Transverse colon (tissue), 4 donors: ENCODE measurements around the gene FBXO34.

Source experiments
- CTCF ChIP-seq, 5 experiments: fragments of 200-600 bp in 3 of 5; fragments of 450-650 bp in 2 of 5; sonication (generic) in 3 of 5; IDR thresholded peaks; 1 replicate in 2 of 5; 2 replicates in 3 of 5; pipeline ENCODE4 v1.5.1; 2016 to 2017; ENCODE audit warnings: antibody characterized with exemption in 5 of 5, inconsistent platforms in 3 of 5, mild to moderate bottlenecking in 2 of 5, moderate library complexity in 1 of 5
- POLR2A ChIP-seq: fragments of 450-650 bp; IDR thresholded peaks from one replicate; pipeline ENCODE4 v1.6.1; 2016; ENCODE audit warnings: antibody characterized with exemption, mild to moderate bottlenecking, moderate library complexity
- POLR2AphosphoS5 ChIP-seq, 3 donors: sonication (generic); formaldehyde crosslinking; IDR thresholded peaks; one replicate each; pipeline ENCODE4 v1.6.1; 2016; ENCODE audit warnings: antibody characterized with exemption in 3 of 3

- TF ChIP-seq CTCF (IDR thresholded peaks at IDR 0.05): no peak
- peak in 2 of 3 donors; percentile 27 to 55 for TF ChIP-seq POLR2AphosphoS5 (IDR thresholded peaks at IDR 0.05)
- no peak for TF ChIP-seq POLR2A
Observed at GRCh38 chr14:55316564-55316963, 45.3 kb downstream of the FBXO34 start.
